K562 (cell line): ENCODE measurements around the gene CPLX3. TPM values are rescaled to one million over a fixed set of nuclear protein-coding genes. Genes with fewer than 3 reads are reported as not detected.
A peak's percentile ranks its signal among the peaks of the same experiment; 100 is the strongest.

ENCODE experiments used
- ATAC-seq: fragments of 200-7000 bp; cut with Tn5 transposase; 3 replicates; pipeline ENCODE4 v1.9.1; 2020; ENCODE audit warnings: moderate library complexity
- BruUV-seq: library from RNA; stranded (reverse); fragments of 400-500 nt; replicated peaks from 2 replicates; lab custom pipeline; 2021; lab: Mats Ljungman, UMichigan
- CTCF ChIA-PET: fragments of 300-600 bp; formaldehyde crosslinking; extraction: SDS; loops from one replicate; lab custom pipeline; 2021; ENCODE audit warnings: low intra/inter-chr PET ratio; lab: Yijun Ruan, JAX
- POLR2A ChIA-PET: fragments of 300-600, 350-650 bp; sonication (Branson Sonifier 250); formaldehyde crosslinking; extraction: SDS; loops from one replicate; lab custom pipeline; 2021; ENCODE audit warnings: antibody characterized with exemption, inconsistent platforms; lab: Yijun Ruan, JAX
- DNase-seq, 4 experiments: peaks; one replicate each; pipeline versions ENCODE4 v3.0.0 to v3.0.0-alpha.2; 2011 to 2018; ENCODE audit warnings: low spot score in 3 of 4, mixed read lengths in 3 of 4; ENCODE audit errors: extremely low read depth in 1 of 4
- FAIRE-seq: peaks from 2 replicates; lab custom pipeline; 2011; peaks lifted over from hg19 to GRCh38; lab: Jason Lieb, UNC
- H2AFZ ChIP-seq: 2 replicates; pipeline ENCODE4 v1.6.0; 2011; ENCODE audit warnings: low read depth, low read length, control low read depth, inconsistent platforms
- H3K27ac ChIP-seq: fragments of 200-600 bp; 3 replicates; pipeline ENCODE4 v1.8.0; 2011; ENCODE audit warnings: low read depth, mild to moderate bottlenecking, control low read depth, inconsistent platforms, low read length, moderate library complexity, mixed read lengths; ENCODE audit errors: extremely low read depth
- H3K27me3 ChIP-seq, 2 experiments: fragments of 300-600 bp in 1 of 2; 2 replicates in 1 of 2; 3 replicates in 1 of 2; pipeline versions ENCODE4 v1.6.0 to v1.8.0; 2011; ENCODE audit warnings: inconsistent platforms in 2 of 2, low read length in 2 of 2, mild to moderate bottlenecking in 1 of 2, mixed read lengths in 1 of 2, moderate library complexity in 1 of 2; ENCODE audit not compliant: control insufficient read depth in 2 of 2, insufficient read depth in 2 of 2
- H3K36me3 ChIP-seq: fragments of 300-600 bp; 3 replicates; pipeline ENCODE4 v1.8.0; 2011; ENCODE audit warnings: mild to moderate bottlenecking, low read length, inconsistent platforms; ENCODE audit not compliant: control insufficient read depth, insufficient read depth
- H3K4me1 ChIP-seq, 2 experiments: fragments of 200-600 bp in 1 of 2; replicated peaks in 1 of 2; 2 replicates in 1 of 2; 3 replicates in 1 of 2; pipeline versions ENCODE4 v1.5.1 to v1.8.0; 2011; ENCODE audit warnings: inconsistent platforms in 2 of 2, low read length in 2 of 2, mild to moderate bottlenecking in 1 of 2, mixed read lengths in 1 of 2, moderate library complexity in 1 of 2; ENCODE audit not compliant: control insufficient read depth in 2 of 2, insufficient read depth in 2 of 2
- H3K4me2 ChIP-seq: 2 replicates; pipeline ENCODE4 v1.6.1; 2011; ENCODE audit warnings: low read length, control low read depth, inconsistent platforms, mixed read lengths; ENCODE audit not compliant: insufficient read depth
- H3K4me3 ChIP-seq: fragments of 200-600 bp; sonication (generic), shearing (Covaris generic); 2 replicates; pipeline ENCODE4 v1.5.1; 2016; ENCODE audit warnings: control low read depth, inconsistent platforms
- H3K79me2 ChIP-seq: fragments of 200-600 bp; 3 replicates; pipeline ENCODE4 v1.8.0; 2011; ENCODE audit warnings: low read length, inconsistent platforms; ENCODE audit not compliant: control insufficient read depth, insufficient read depth
- H3K9ac ChIP-seq, 2 experiments: 2 replicates each; pipeline versions ENCODE4 v1.6.0 to v1.6.1; 2011; ENCODE audit warnings: low read depth in 2 of 2, low read length in 2 of 2, control low read depth in 1 of 2, inconsistent platforms in 1 of 2, mild to moderate bottlenecking in 1 of 2, mixed read lengths in 1 of 2; ENCODE audit not compliant: insufficient read depth in 1 of 2
- H3K9me1 ChIP-seq: one replicate; pipeline ENCODE4 v1.6.0; 2011; ENCODE audit warnings: inconsistent platforms, mild to moderate bottlenecking, low read length, moderate library complexity; ENCODE audit not compliant: control insufficient read depth, insufficient read depth
- H3K9me3 ChIP-seq: replicated peaks from 2 replicates; pipeline ENCODE4 v1.5.1; 2011; ENCODE audit warnings: low read depth, low read length, inconsistent platforms; ENCODE audit not compliant: control insufficient read depth, insufficient read depth
- H4K20me1 ChIP-seq: replicated peaks from 2 replicates; pipeline ENCODE4 v1.6.1; 2011; ENCODE audit warnings: low read length, inconsistent platforms, mixed read lengths; ENCODE audit not compliant: control insufficient read depth, insufficient read depth
- ARID2 ChIP-seq: fragments of 450-650 bp; IDR thresholded peaks from 2 replicates; pipeline ENCODE4 v1.6.1; 2017; ENCODE audit warnings: antibody characterized with exemption, mild to moderate bottlenecking
- BCOR ChIP-seq: fragments of 450-650 bp; IDR thresholded peaks from 2 replicates; pipeline ENCODE4 v1.6.1; 2016
- CBFA2T3 ChIP-seq: fragments of 450-650 bp; IDR thresholded peaks from 2 replicates; pipeline ENCODE4 v1.6.1; 2017
- EHMT2 ChIP-seq: fragments of 450-650 bp; IDR thresholded peaks from 2 replicates; pipeline ENCODE4 v1.6.1; 2018; ENCODE audit warnings: antibody characterized with exemption
- JUN ChIP-seq, 2 experiments: sonication (generic) in 1 of 2; formaldehyde crosslinking in 1 of 2; IDR thresholded peaks; 2 replicates each; pipeline versions ENCODE4 v1.6.1 to v1.8.0; 2012 to 2022; ENCODE audit warnings: borderline replicate concordance in 2 of 2, mild to moderate bottlenecking in 2 of 2, improper control_type of control experiment in 1 of 2, low read depth in 1 of 2, low read length in 1 of 2, missing genetic modification reagents in 1 of 2
- NFIC ChIP-seq: fragments of 450-650 bp; IDR thresholded peaks from 2 replicates; pipeline ENCODE4 v1.6.1; 2017; ENCODE audit warnings: mild to moderate bottlenecking, inconsistent platforms
- STAT5B ChIP-seq: fragments of 250-450 bp; sonication (Bioruptor Pico); IDR thresholded peaks from 2 replicates; pipeline ENCODE4 v1.8.0; 2021; ENCODE audit warnings: mild to moderate bottlenecking, inconsistent platforms
- ZFP36 ChIP-seq: fragments of 150-350 bp; IDR thresholded peaks from 2 replicates; pipeline ENCODE4 v1.6.1; 2018; ENCODE audit warnings: low read length, low read depth; ENCODE audit not compliant: partially characterized antibody
- ZNF212 ChIP-seq: fragments of 450-650 bp; formaldehyde crosslinking; IDR thresholded peaks from 2 replicates; pipeline ENCODE4 v1.4.0; 2020; ENCODE audit warnings: mild to moderate bottlenecking
- WGBS: fragments of 100-300 bp; shearing (Covaris generic); methylation state at CpG from one replicate; pipeline ENCODE4 v1.1.6; 2016; ENCODE audit warnings: low coverage, mixed read lengths; ENCODE audit not compliant: insufficient coverage; ENCODE audit errors: missing lambda C conversion rate; 5-methylcytosine and 5-hydroxymethylcytosine counted together
- in situ Hi-C: fragments of 300-500 bp; cut with MboI; formaldehyde crosslinking; loops from 4 replicates; pipeline ENCODE4 v1.15.0; 2018; ENCODE audit warnings: inconsistent platforms, mixed read lengths
- intact Hi-C: fragments of 100-400 bp; cut with micrococcal nuclease; formaldehyde crosslinking; loops from 2 replicates; pipeline ENCODE4 v1.14.2; 2022
- polyA plus RNA-seq, 8 experiments: library from polyadenylated mRNA; depleted of rRNA in 4 of 8; stranded (reverse) in 5 of 8; unstranded in 3 of 8; fragments of >200 nt; fragmentation: Nextera tagmentation in 2 of 8; fragmentation: Illumina TruSeq in 1 of 8; extraction: Ambion mirVana in 2 of 8; extraction: Trizol in 1 of 8; gene quantifications; 2 replicates each; pipeline versions ENCODE4 v1.2.1 to v1.2.3, GENCODE V29; 2011 to 2014; ENCODE audit warnings: inconsistent platforms in 1 of 8, missing spikeins in 1 of 8
- total RNA-seq, 7 experiments: library from RNA; depleted of rRNA in 6 of 7; stranded (reverse); fragments of >200 nt in 6 of 7; fragmentation: Illumina TruSeq in 2 of 7; extraction: Trizol in 2 of 7; gene quantifications; 2 replicates each; pipeline versions ENCODE4 v1.2.1 to v1.2.3, GENCODE V29; 2011 to 2021; ENCODE audit warnings: low replicate concordance in 1 of 7
- TF ChIP-seq, protein P1 (sequence below), 2 experiments: fragments of 150-350 bp in 1 of 2; IDR thresholded peaks; 2 replicates each; pipeline ENCODE4 v1.6.1; 2012 to 2016; ENCODE audit warnings: low read depth in 2 of 2, low read length in 2 of 2, mild to moderate bottlenecking in 1 of 2, moderate library complexity in 1 of 2

The CPLX3 gene
- total and polyA plus RNA-seq, 9 of the 15 experiments (the other 6 are each of a cell fraction or from before 2014, with no cell fraction given), result not detected

DNA sequence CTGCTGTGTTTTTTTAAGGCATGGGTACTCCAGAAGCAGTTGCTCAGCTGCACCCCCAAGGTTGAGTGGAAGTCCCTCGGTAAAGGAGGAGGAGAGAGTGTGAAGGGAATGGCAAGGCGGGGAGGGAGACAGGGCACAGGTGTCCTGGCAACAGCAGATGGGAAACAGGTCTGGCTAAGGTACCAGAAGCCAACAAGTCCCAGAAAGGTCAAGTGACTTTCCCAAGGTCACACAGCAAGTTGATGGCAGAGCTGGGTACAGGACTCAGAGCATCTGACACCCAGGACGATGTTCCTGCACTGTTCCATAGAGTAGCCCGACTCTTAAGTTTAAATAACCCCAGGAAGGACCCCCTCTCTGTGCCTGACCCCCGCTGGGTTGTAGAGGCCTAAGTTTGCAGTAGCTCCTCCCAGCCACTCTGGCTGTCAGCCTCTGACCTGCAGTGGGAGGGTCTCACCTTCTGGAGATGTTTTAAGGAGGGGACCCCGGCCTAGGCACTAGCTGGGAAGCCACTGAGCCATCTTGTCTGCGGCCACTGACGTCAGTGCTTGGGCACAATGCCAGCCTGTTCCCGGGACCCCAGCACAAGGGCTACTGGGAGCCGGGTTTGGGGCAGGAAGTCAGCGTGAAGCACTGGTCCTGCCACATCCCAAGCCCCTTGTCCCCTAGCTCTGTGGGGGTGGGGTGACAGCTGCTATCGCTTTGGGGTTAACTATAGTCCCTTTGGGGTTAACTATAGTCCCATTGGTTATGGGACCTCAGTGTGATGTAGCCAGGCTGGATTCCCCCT is 34.0 kb upstream of the CPLX3 start:
- intact Hi-C loops (no loop called here), in situ Hi-C loops (no loop called here)
- peaks cover 60% of the 10 kb centered on the region; the same call in 2 of the 3 replicates for H3K36me3 ChIP-seq
- H2AFZ ChIP-seq, result no peak overlapping the region
- no peak for TF ChIP-seq EHMT2
- TF ChIP-seq ZFP36, result peak; percentile 32
- TF ChIP-seq BCOR, result peak; percentile 29; the same call in 1 of the 2 replicates
- no peak for TF ChIP-seq ZNF212 (CRISPR knock-in tag)
- TF ChIP-seq ARID2, result no peak
- no peak for TF ChIP-seq JUN (IDR thresholded peaks at IDR 0.05; ENCODE audit: borderline replicate concordance, low read depth, low read length)
- TF ChIP-seq JUN (CRISPR knock-in tag; IDR thresholded peaks at IDR 0.05; ENCODE audit: borderline replicate concordance), result no peak
- no peak for TF ChIP-seq STAT5B (CRISPR knock-in tag)
- TF ChIP-seq NFIC, result peak; percentile 9; the same call in 1 of the 2 replicates
- TF ChIP-seq, protein P1, sequence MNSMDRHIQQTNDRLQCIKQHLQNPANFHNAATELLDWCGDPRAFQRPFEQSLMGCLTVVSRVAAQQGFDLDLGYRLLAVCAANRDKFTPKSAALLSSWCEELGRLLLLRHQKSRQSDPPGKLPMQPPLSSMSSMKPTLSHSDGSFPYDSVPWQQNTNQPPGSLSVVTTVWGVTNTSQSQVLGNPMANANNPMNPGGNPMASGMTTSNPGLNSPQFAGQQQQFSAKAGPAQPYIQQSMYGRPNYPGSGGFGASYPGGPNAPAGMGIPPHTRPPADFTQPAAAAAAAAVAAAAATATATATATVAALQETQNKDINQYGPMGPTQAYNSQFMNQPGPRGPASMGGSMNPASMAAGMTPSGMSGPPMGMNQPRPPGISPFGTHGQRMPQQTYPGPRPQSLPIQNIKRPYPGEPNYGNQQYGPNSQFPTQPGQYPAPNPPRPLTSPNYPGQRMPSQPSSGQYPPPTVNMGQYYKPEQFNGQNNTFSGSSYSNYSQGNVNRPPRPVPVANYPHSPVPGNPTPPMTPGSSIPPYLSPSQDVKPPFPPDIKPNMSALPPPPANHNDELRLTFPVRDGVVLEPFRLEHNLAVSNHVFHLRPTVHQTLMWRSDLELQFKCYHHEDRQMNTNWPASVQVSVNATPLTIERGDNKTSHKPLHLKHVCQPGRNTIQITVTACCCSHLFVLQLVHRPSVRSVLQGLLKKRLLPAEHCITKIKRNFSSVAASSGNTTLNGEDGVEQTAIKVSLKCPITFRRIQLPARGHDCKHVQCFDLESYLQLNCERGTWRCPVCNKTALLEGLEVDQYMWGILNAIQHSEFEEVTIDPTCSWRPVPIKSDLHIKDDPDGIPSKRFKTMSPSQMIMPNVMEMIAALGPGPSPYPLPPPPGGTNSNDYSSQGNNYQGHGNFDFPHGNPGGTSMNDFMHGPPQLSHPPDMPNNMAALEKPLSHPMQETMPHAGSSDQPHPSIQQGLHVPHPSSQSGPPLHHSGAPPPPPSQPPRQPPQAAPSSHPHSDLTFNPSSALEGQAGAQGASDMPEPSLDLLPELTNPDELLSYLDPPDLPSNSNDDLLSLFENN (IDR thresholded peaks at IDR 0.05; ENCODE audit: low read depth in 2 of 2, low read length in 2 of 2), result no peak
- no peak for TF ChIP-seq CBFA2T3
- H3K9ac ChIP-seq, result peak overlapping the region in 1 of 2 experiments; percentile 69; a peak in 2 of 4 replicates
- H3K4me2 ChIP-seq, result no peak overlapping the region
- H3K9me3 ChIP-seq, result no peaks in the 10 kb centered on the region
- BruUV-seq, result no TSS peak
- no peak overlapping the region for H3K27ac ChIP-seq
- H4K20me1 ChIP-seq, result peaks cover 31% of the 10 kb centered on the region
- POLR2A ChIA-PET, result interaction anchor here (1.8 kb wide), 1 partner anchor 18 kb away, joined by 8 read pairs; no protein-coding TSS in a partner anchor
- H3K4me1 ChIP-seq, result peaks cover 14 to 34% of the 10 kb centered on the region in 2 experiments
- no peak for FAIRE-seq
- no peaks in the 10 kb centered on the region for H3K27me3 ChIP-seq
- no peaks in the 10 kb centered on the region for H3K9me1 ChIP-seq
- H3K79me2 ChIP-seq, result peaks cover 57% of the 10 kb centered on the region
- CTCF ChIA-PET, result no interaction called here
- no peak for ATAC-seq
- WGBS, result 81% methylated on average over 12 of the region's 12 CpGs
- no peak overlapping the region for H3K4me3 ChIP-seq
- no peak for DNase-seq
